NCI-H1048 (cell line): ENCODE data around the gene ZNF709.
"Not testable (repeated sequence)": the region's sequence is repeated elsewhere in the genome, so short reads cannot be mapped to it uniquely, and the experiment has no call there.

Source experiments
- DNase-seq: peaks from one replicate; lab custom pipeline; 2025; lab: John Stamatoyannopoulos, UW

The ZNF709 gene

GRCh38 chr19:12450844-12451243 is 33.8 kb downstream of the ZNF709 start:
- DNase-seq: no peak

- DNase-seq: no peak
These were observed 35.8 kb downstream of the ZNF709 start for GRCh38 chr19:12448808-12449207.

GRCh38 chr19:12440541-12441316 is 43.9 kb downstream of the ZNF709 start, which contains the start of gene ZNF443:
ZNF443 (minus strand) TSS chr19:12441021; CDS start chr19:12440914, 107 bp downstream.
- peak; percentile 96 for DNase-seq

- DNase-seq: not testable (repeated sequence)
These were observed 44.7 kb downstream of the ZNF709 start for GRCh38 chr19:12439686-12440540.

GRCh38 chr19:12430726-12431299 is 53.8 kb downstream of the ZNF709 start:
- not testable (repeated sequence) for DNase-seq

GRCh38 chr19:12425888-12426274 is 58.7 kb downstream of the ZNF709 start:
- DNase-seq: no peak

GRCh38 chr19:12425236-12425887 is 59.3 kb downstream of the ZNF709 start:
- DNase-seq: no peak

GRCh38 chr19:12417273-12417672 is 67.3 kb downstream of the ZNF709 start:
- not testable (repeated sequence) for DNase-seq

- DNase-seq: no peak
These were observed 72.7 kb downstream of the ZNF709 start for GRCh38 chr19:12411893-12412292.
